ENCODE data around the gene STIM2. TPM values are rescaled to one million over a fixed set of nuclear protein-coding genes. Genes with fewer than 3 reads are reported as not detected.
"Not testable (repeated sequence)": the region's sequence is repeated elsewhere in the genome, so short reads cannot be mapped to it uniquely, and the experiment has no call there.

The STIM2 gene
- total RNA-seq, 2 experiments from 2014 or later, result 70.2 to 75.2 TPM

DNA sequence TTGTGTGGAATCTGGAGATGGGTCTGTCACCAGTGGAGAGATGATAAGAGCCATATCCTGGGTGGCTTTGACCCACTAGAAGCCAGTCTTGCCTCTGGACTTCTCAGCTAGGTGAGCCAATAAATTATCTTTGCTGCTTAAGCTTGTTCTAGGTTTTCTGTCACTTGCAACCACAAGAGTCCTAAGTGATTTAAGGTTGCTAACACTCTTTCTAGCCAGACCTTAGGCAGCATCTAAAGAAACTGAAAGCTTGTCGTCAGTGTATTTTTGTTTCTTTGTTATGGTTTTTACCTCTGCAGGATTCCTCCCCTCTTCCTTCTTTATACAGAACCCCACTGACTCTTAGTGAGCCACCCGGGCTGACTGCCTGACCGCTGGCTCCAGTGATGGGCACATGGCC, 37.1 kb upstream of the STIM2 start:
- Mint-ChIP-seq H3K9me3 (peaks cover 12% of the 10 kb centered on the region), H3K4me3 (no peak overlapping the region), H3K4me1 (peaks cover 8% of the 10 kb centered on the region), H3K36me3 (peaks cover 5% of the 10 kb centered on the region), H3K27me3 (no peaks in the 10 kb centered on the region), H3K27ac (no peak overlapping the region)
- POLR2A ChIA-PET, result no interaction called here
- ATAC-seq (ENCODE audit: low read depth) (no peak), DNase-seq (no peak)

DNA sequence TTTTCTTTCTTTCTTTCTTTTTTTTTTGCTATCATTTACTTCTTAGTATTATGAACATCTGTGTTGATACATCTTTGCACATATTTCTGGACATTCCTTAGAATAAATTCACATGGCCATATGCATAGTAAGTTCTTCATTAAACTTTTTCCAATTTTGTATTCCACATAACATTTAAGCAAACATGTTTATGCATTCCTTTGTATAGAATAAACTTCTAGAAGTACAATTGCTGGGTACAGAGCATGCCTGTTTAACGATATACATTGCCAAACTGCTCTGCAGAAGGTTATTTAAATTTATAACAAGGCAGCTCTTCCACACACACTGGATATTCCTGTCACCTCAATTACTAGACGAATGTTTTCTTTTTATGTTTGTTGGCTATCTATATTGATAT, 36.0 kb upstream of the STIM2 start:
- Mint-ChIP-seq H3K27me3 (no peaks in the 10 kb centered on the region), H3K4me3 (no peak overlapping the region), H3K9me3 (peaks cover 12% of the 10 kb centered on the region), H3K4me1 (peaks cover 8% of the 10 kb centered on the region), H3K27ac (no peak overlapping the region), H3K36me3 (peaks cover 5% of the 10 kb centered on the region)
- POLR2A ChIA-PET, result no interaction called here
- ATAC-seq (ENCODE audit: low read depth) (no peak), DNase-seq (no peak)

DNA sequence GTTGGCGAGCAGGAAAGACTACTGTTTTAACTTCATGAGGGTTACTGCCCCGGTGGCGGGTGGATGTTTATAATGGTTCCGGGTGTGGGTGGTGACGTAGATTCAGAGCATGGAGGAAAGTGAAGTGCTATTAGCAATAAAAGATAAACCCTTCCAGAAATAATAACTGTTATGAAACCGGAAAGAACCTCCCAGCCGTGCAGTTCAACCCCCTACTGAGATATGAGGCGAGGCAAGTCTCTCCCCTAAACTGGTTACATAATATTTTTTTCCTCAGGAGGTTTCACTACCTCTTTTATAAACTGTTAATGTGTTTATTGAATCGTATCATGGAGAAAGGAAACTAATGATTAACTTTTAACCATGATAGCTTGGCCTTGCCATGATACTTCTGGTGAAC, 33.9 kb upstream of the STIM2 start:
- no peaks in the 10 kb centered on the region for H3K27me3 Mint-ChIP-seq
- no peak overlapping the region for H3K4me3 Mint-ChIP-seq
- H3K9me3 Mint-ChIP-seq, result peaks cover 7% of the 10 kb centered on the region
- peaks cover 5% of the 10 kb centered on the region for H3K36me3 Mint-ChIP-seq
- H3K4me1 Mint-ChIP-seq, result peaks cover 8% of the 10 kb centered on the region
- DNase-seq, result no peak
- POLR2A ChIA-PET, result no interaction called here
- no peak overlapping the region for H3K27ac Mint-ChIP-seq
- no peak for ATAC-seq (ENCODE audit: low read depth)

DNA sequence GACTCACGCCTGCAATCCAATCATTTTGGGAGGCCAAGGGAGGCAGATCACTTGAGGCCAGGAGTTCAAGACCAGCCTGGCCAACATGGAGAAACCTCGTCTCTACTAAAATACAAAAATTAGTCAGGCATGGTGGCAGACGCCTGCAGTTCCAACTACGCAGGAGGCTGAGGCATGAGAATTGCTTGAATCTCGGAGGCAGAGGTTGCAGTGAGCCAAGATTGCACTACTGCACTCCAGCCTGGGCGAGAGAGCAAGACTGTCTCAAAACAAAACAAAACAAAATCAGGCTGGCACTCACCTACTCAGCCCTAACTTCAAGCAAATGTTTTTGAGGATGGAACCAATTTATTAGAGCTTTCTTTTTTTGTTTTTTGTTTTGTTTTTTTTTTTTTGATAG, 33.3 kb upstream of the STIM2 start:
- not testable (repeated sequence) for ATAC-seq (ENCODE audit: low read depth); H3K27ac Mint-ChIP-seq

DNA sequence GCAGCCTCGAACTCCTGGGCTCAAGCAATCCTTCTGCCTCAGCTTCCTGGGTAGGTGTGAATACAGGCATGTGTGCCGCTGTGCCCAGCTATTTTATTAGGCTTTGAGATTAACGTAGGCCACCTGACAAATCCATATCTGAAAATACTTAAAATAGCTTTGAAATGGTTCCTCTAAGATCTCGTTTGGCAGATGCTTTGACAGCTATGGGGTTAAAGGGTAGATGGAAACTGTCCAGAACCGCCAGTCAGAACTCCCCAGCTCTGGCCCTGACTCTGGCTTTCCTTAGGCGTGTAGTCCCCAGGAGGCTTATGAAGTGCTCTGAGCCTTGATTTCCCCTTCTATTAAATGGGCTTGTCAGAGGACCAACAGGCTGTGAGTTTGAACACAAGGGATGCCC, 32.8 kb upstream of the STIM2 start:
- POLR2A ChIA-PET, result interaction anchor here (0.7 kb wide), 1 partner anchor 33 kb away, joined by 3 read pairs; the partner anchor contains the start of gene STIM2
- DNase-seq, result no peak
- Mint-ChIP-seq H3K27me3 (no peaks in the 10 kb centered on the region), H3K27ac (no peak overlapping the region), H3K36me3 (peaks cover 4% of the 10 kb centered on the region), H3K4me1 (peaks cover 1% of the 10 kb centered on the region), H3K4me3 (no peak overlapping the region), H3K9me3 (peaks cover 6% of the 10 kb centered on the region)
- ATAC-seq (ENCODE audit: low read depth), result no peak

More for the DNA sequence above, 33.3 kb upstream of the STIM2 start:
- H3K9me3 Mint-ChIP-seq, DNase-seq, H3K4me3 Mint-ChIP-seq, H3K36me3 Mint-ChIP-seq, H3K27me3 Mint-ChIP-seq, H3K4me1 Mint-ChIP-seq: not testable (repeated sequence)
- POLR2A ChIA-PET, result interaction anchor here (0.7 kb wide), 1 partner anchor 33 kb away, joined by 3 read pairs; the partner anchor contains the start of gene STIM2

DNA sequence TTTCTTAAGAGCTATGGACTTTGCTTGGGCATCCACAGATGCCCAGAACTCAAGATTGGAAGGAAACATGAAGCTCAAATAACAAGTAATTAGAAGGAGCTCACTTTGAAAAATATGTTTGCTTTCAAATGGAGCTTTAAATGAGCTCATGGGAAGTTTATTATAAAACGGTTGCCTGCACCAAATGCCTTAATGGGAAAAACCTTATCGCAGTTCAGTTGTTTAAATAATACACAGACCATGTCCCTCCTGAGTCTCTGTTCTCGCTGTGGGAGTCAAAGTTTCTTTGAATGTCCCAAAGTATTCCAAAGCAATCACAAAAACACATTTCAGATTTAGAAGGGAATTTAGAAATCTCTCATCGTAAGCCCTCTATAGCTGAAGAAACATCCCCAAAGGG, 31.6 kb upstream of the STIM2 start:
- Mint-ChIP-seq H3K36me3 (no peaks in the 10 kb centered on the region), H3K4me3 (no peak overlapping the region), H3K9me3 (no peaks in the 10 kb centered on the region), H3K4me1 (no peaks in the 10 kb centered on the region), H3K27ac (no peak overlapping the region), H3K27me3 (no peaks in the 10 kb centered on the region)
- DNase-seq (no peak), ATAC-seq (ENCODE audit: low read depth) (no peak)
- POLR2A ChIA-PET, result no interaction called here

DNA sequence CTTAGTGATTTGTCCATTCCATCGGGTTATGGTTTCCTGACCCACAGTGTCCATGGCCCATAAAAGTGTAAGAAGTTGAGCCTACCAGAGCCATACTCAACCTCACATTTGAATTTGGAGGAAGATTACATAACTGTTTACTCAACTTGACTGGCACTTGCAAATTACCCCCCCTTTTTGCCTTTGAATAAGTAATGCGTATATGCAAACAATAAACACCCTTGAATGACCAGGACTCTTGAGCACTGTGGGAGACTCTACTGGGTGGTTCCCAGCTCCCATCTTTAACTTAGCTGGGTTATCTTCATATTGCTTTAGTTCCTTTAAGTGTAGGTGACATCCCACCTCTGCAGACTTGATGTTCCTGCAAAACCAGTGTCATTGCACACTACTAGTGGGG, 30.6 kb upstream of the STIM2 start:
- no peak overlapping the region for H3K27ac Mint-ChIP-seq
- H3K27me3 Mint-ChIP-seq, result peaks cover 2% of the 10 kb centered on the region
- POLR2A ChIA-PET, result no interaction called here
- DNase-seq, result no peak
- H3K4me3 Mint-ChIP-seq, result no peak overlapping the region
- H3K4me1 Mint-ChIP-seq, result no peaks in the 10 kb centered on the region
- H3K9me3 Mint-ChIP-seq, result peaks cover 4% of the 10 kb centered on the region
- H3K36me3 Mint-ChIP-seq, result no peaks in the 10 kb centered on the region
- ATAC-seq (ENCODE audit: low read depth), result no peak

DNA sequence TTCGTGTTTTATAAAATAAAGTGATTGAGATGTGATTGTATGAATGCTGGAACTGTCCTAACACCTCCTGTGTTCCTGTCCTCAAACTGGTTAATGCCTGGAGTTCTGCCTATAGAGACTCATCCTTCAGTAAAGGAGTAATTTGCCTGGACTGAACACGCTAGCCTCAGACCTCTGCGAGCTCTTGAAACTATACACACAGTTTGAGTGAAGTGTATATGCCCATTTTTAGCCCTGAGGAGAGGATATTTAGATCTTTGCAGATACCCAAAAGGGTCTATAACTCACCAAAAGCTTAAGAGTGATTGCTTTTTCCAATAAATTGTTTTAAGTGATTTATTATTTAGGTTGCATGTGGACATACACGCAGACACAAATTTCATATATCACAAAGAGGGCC, 29.9 kb upstream of the STIM2 start:
- H3K27me3 Mint-ChIP-seq, result peaks cover 2% of the 10 kb centered on the region
- H3K9me3 Mint-ChIP-seq, result peaks cover 4% of the 10 kb centered on the region
- DNase-seq (no peak), ATAC-seq (ENCODE audit: low read depth) (no peak)
- no peak overlapping the region for H3K4me3 Mint-ChIP-seq
- no peaks in the 10 kb centered on the region for H3K36me3 Mint-ChIP-seq
- H3K4me1 Mint-ChIP-seq, result no peaks in the 10 kb centered on the region
- H3K27ac Mint-ChIP-seq, result no peak overlapping the region
- POLR2A ChIA-PET, result no interaction called here

DNA sequence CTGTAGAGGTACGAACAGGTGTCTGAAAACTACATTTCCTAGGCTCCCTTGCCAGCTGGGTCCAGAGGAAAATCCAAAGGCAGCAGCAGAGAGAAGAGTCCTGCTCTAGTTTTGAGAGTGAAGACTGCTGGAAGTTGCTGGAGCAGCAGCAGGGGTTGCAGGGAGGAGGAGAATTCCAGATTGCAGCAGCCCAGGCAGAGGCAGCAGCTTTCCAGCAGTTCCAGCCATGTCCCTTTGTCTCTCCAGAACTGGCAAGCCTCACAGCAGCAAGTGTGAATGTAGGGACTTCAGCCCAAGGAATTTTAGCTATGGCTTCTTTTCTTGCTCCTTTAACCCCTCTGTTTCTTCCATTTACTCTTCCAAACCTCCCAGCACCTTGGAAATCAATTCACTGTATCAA, 24.1 kb upstream of the STIM2 start:
- Mint-ChIP-seq H3K36me3 (peaks cover 1% of the 10 kb centered on the region), H3K27ac (no peak overlapping the region), H3K4me3 (no peak overlapping the region), H3K4me1 (peaks cover 4% of the 10 kb centered on the region), H3K9me3 (peaks cover 4% of the 10 kb centered on the region), H3K27me3 (peaks cover 2% of the 10 kb centered on the region)
- POLR2A ChIA-PET, result no interaction called here
- DNase-seq, result no peak
- ATAC-seq (ENCODE audit: low read depth), result no peak

DNA sequence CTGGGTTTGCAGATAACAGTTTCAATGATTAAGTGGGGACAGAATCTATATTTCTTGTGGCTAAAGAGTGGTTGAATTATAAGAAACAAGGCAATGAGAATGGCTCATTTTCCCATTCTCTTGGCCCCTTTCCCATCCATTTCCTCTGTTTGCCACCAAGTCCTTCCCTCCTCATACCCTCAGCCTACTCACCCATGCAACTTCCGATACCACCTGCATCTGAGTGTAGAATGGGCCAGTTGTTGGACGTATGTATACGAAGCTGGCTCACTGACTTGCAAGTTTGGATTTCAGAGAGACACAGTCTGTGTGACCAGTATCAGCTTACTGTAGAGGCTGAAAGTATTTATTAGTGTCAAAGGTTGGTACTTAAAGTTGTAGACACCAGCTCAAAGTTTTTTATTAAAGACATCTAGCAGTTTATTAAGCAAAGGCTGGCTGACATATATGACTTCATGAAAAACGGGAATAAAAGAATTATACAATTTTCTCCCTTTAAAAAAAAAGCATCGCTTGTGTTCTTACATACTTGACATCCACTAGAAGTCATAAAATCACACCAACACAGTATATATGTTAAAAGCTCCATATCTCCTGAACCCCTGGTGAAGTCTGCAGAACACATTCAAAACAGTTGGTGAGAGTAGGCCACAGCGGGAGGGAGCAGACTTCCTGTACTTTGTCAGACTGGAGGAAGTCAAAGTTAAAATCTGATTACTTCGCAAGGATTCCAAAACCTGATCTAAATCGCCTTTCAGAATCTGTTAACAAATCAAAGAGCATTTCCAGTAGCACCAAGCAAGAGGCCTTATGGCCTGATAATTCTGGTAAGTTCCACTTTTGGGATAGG, 22.4 kb upstream of the STIM2 start:
- Mint-ChIP-seq H3K27me3 (peaks cover 2% of the 10 kb centered on the region), H3K9me3 (peaks cover 4% of the 10 kb centered on the region), H3K4me3 (no peak overlapping the region), H3K27ac (no peak overlapping the region), H3K4me1 (peaks cover 4% of the 10 kb centered on the region), H3K36me3 (peaks cover 1% of the 10 kb centered on the region)
- POLR2A ChIA-PET, result no interaction called here
- no peak for DNase-seq
- ATAC-seq (ENCODE audit: low read depth), result no peak

DNA sequence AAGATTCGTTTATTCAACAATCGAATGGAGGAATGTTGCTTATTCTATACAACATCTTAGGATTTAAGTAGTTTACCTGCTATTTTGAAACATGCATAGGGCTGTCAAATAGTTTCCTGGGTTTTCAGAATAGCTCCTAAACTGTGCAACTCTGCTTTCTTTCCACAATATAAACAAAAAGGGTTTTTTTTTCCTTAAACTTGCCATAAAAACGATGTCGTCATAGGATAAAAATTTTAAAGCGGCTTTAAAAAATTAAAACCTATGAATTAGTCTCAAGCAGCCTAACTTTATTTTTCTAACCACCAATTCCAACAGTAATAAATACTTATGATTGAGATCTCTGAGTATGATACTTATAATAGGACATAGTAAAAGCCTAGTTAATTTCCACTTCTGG, 21.6 kb upstream of the STIM2 start:
- POLR2A ChIA-PET, result no interaction called here
- peaks cover 4% of the 10 kb centered on the region for H3K9me3 Mint-ChIP-seq
- H3K27me3 Mint-ChIP-seq, result peaks cover 2% of the 10 kb centered on the region
- peaks cover 1% of the 10 kb centered on the region for H3K36me3 Mint-ChIP-seq
- H3K4me3 Mint-ChIP-seq, result no peak overlapping the region
- no peak for DNase-seq
- peaks cover 4% of the 10 kb centered on the region for H3K4me1 Mint-ChIP-seq
- ATAC-seq (ENCODE audit: low read depth), result no peak
- no peak overlapping the region for H3K27ac Mint-ChIP-seq

DNA sequence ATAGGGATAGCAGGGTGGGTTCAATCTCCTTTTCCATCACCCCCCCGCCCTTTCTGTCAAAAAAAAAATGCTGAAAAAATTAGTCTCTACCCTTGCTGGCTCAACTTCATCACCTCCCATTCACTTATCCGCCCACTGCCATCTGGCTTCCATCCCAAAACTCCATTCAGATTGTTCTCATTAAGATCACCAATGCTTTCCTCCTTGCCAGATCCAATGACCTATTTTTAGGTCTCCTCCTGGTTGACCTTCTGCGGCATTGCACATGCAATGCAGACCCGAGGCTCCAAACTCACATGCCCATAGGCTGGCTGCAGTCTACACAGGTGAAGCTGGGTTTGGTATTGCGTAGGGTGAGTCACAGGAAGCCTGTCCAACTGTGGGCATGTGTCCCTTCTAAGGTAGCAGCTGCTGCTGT, 21.1 kb upstream of the STIM2 start:
- H3K36me3 Mint-ChIP-seq, result peaks cover 1% of the 10 kb centered on the region
- no peaks in the 10 kb centered on the region for H3K27me3 Mint-ChIP-seq
- ATAC-seq (ENCODE audit: low read depth) (no peak), DNase-seq (no peak)
- no peak overlapping the region for H3K27ac Mint-ChIP-seq
- peaks cover 2% of the 10 kb centered on the region for H3K9me3 Mint-ChIP-seq
- peaks cover 4% of the 10 kb centered on the region for H3K4me1 Mint-ChIP-seq
- POLR2A ChIA-PET, result no interaction called here
- no peak overlapping the region for H3K4me3 Mint-ChIP-seq

DNA sequence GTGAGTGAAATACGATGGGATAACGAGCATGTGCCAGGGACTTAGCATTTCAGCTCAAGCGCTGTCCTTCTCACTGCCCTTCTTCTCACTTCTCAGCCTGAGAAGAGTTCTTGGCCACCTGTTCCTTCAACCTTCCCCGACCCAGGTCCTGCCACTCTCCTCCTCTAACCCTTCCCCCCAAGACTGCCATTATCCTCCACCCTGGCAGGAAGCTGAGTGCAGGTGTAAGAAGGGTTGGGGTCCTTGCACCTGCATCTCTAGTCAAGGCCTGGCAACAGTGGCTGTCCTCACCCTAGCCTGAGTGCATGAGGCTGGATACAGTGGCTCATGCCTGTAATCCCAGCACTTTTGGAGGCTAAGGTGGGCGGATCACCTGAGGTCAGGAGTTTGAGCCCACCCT, 19.9 kb upstream of the STIM2 start:
- H3K27ac Mint-ChIP-seq, result no peak overlapping the region
- peaks cover 4% of the 10 kb centered on the region for H3K4me1 Mint-ChIP-seq
- DNase-seq (no peak), ATAC-seq (ENCODE audit: low read depth) (no peak)
- peaks cover 1% of the 10 kb centered on the region for H3K36me3 Mint-ChIP-seq
- POLR2A ChIA-PET, result no interaction called here
- no peak overlapping the region for H3K4me3 Mint-ChIP-seq
- H3K9me3 Mint-ChIP-seq, result no peaks in the 10 kb centered on the region
- H3K27me3 Mint-ChIP-seq, result no peaks in the 10 kb centered on the region

DNA sequence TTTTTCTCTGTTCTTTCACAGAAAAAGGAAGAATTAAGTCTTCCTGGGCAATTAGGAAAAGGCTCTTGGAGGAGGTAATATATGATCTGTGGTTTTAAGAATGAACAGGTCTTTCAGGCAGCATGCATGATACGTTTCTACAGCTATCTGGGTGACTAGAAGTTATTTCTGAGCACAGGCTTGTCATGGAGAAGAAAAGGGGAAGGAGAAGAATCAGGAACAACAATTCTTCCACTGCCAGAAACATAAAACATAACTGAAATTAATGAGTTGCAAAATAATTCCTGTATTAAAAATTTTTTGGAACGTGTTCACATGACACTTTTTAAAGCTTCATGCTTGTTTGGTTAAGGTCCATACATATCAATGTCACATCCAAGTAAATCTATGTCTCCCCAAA, 17.7 kb upstream of the STIM2 start:
- POLR2A ChIA-PET, result no interaction called here

More for the DNA sequence above, 17.7 kb upstream of the STIM2 start:
- Mint-ChIP-seq H3K9me3 (peaks cover 2% of the 10 kb centered on the region), H3K36me3 (peaks cover 1% of the 10 kb centered on the region), H3K27me3 (peaks cover 5% of the 10 kb centered on the region), H3K4me1 (peaks cover 4% of the 10 kb centered on the region), H3K27ac (no peak overlapping the region), H3K4me3 (no peak overlapping the region)
- DNase-seq (no peak), ATAC-seq (ENCODE audit: low read depth) (no peak)

Data from activated naive CD8-positive, alpha-beta T cell treated with anti-CD3 and anti-CD28 coated beads, Interleukin-2, amount 10 ng/mL, durations not matched to agents 7 days and 5 days (primary cell).